Kidney (tissue), 14 donors: ENCODE measurements around the gene DAZAP1. TPM values are rescaled to one million over a fixed set of nuclear protein-coding genes. Genes with fewer than 3 reads are reported as not detected.

ENCODE experiments used
- DNase-seq, 5 donors: peaks; one replicate each; pipeline ENCODE4 v3.0.0-alpha.2; 2013 to 2020
- FAIRE-seq: peaks from 2 replicates; lab custom pipeline; 2012; peaks lifted over from hg19 to GRCh38; lab: Jason Lieb, UNC
- H3K27ac ChIP-seq, 2 donors: one replicate each; pipeline ENCODE4 v1.7.0; 2013; ENCODE audit warnings: low read depth in 2 of 2, low read length in 2 of 2, inconsistent platforms in 1 of 2
- H3K27me3 ChIP-seq: one replicate; pipeline ENCODE4 v1.7.1; 2013; ENCODE audit warnings: low read length, inconsistent platforms; ENCODE audit not compliant: control insufficient read depth, insufficient read depth
- H3K36me3 ChIP-seq, 3 donors: one replicate each; pipeline versions ENCODE4 v1.7.0 to v1.7.1; 2013; ENCODE audit warnings: low read length in 3 of 3, control low read depth in 1 of 3, inconsistent platforms in 1 of 3; ENCODE audit not compliant: insufficient read depth in 3 of 3, control insufficient read depth in 2 of 3
- H3K4me1 ChIP-seq, 3 donors: one replicate each; pipeline versions ENCODE4 v1.7.0 to v1.7.1; 2013; ENCODE audit warnings: low read length in 3 of 3, inconsistent platforms in 1 of 3, low read depth in 1 of 3; ENCODE audit not compliant: control insufficient read depth in 2 of 3, insufficient read depth in 2 of 3
- H3K4me3 ChIP-seq, 3 donors: one replicate each; pipeline versions ENCODE4 v1.7.0 to v1.8.1; 2013; ENCODE audit warnings: low read length in 3 of 3, control low read depth in 1 of 3, inconsistent platforms in 1 of 3
- H3K9ac ChIP-seq, 3 donors: one replicate each; pipeline versions ENCODE4 v1.7.0 to v1.7.1; 2013; ENCODE audit warnings: low read length in 3 of 3, control low read depth in 1 of 3, inconsistent platforms in 1 of 3
- H3K9me3 ChIP-seq, 3 donors: one replicate each; pipeline versions ENCODE4 v1.7.0 to v1.7.1; 2013; ENCODE audit warnings: low read length in 3 of 3, control low read depth in 1 of 3, inconsistent platforms in 1 of 3; ENCODE audit not compliant: control insufficient read depth in 2 of 3, insufficient read depth in 1 of 3
- CTCF ChIP-seq: IDR thresholded peaks from 3 replicates; pipeline ENCODE4 v1.5.1; 2012; ENCODE audit warnings: mild to moderate bottlenecking, moderate library complexity, borderline replicate concordance; ENCODE audit not compliant: insufficient read depth; ENCODE audit errors: extremely low read depth
- intact Hi-C: fragments of 100-400 bp; cut with DNase I; formaldehyde crosslinking; loops from one replicate; pipeline ENCODE4 v1.11.1; 2022
- polyA plus RNA-seq: library from polyadenylated mRNA; stranded (reverse); fragments of 350-450 nt; fragmentation: Illumina TruSeq; extraction: RNeasy Lipid Tissue Mini Kit (QIAGEN cat#74804); gene quantifications from one replicate; pipeline ENCODE4 v1.2.3, GENCODE V29; 2014; ENCODE audit warnings: low read depth, low replicate concordance; ENCODE audit not compliant: insufficient read depth
- total RNA-seq: library from RNA; stranded (reverse); fragmentation: NEBNext Ultra II Directional; extraction: Animal tissue kit (Norgen Biotek cat#: 25700); gene quantifications from one replicate; pipeline ENCODE4 v1.2.1, GENCODE V29; 2021
- donor health status: control.
- donor health status: control.
- donor health status: control.
- donor health status: control.
- donor health status: control.
- donor health status: DM: yes; HTN: yes; CAD: no.
- donor health status: Normal renal cell carcinoma (clear cell type).

Gene DAZAP1
- total and polyA plus RNA-seq, 2 donors from 2014 or later = 47.7 to 98.5 TPM

GRCh38 chr19:1428738-1429391 is 21.5 kb downstream of the DAZAP1 start:
- H3K27ac ChIP-seq = no peak overlapping the region
- no peak for DNase-seq
- H3K27me3 ChIP-seq = no peaks in the 10 kb centered on the region
- TF ChIP-seq CTCF = no peak
- peaks cover 0 to 29% (median 15%) of the 10 kb centered on the region in 3 donors for H3K36me3 ChIP-seq
- peaks cover 0 to 18% (median 11%) of the 10 kb centered on the region in 3 donors for H3K4me1 ChIP-seq
- H3K9me3 ChIP-seq = no peaks in the 10 kb centered on the region
- FAIRE-seq = no peak
- H3K9ac ChIP-seq = no peak overlapping the region
- intact Hi-C loops = no loop called here
- no peak overlapping the region for H3K4me3 ChIP-seq

GRCh38 chr19:1429750-1430149 is 22.4 kb downstream of the DAZAP1 start:
- Histone ChIP-seq H3K9ac (no peak overlapping the region), H3K4me1 (peaks cover 0 to 16% (median 8%) of the 10 kb centered on the region in 3 donors), H3K27me3 (no peaks in the 10 kb centered on the region), H3K4me3 (no peak overlapping the region), H3K9me3 (no peaks in the 10 kb centered on the region), H3K27ac (no peak overlapping the region), H3K36me3 (peaks cover 0 to 27% (median 15%) of the 10 kb centered on the region in 3 donors)
- FAIRE-seq (no peak), DNase-seq (peak in 1 of 5 donors; percentile 43)
- intact Hi-C loops = no loop called here
- TF ChIP-seq CTCF = no peak

GRCh38 chr19:1430246-1430645 is 22.9 kb downstream of the DAZAP1 start:
- Histone ChIP-seq H3K27ac (no peak overlapping the region), H3K9me3 (no peaks in the 10 kb centered on the region), H3K9ac (no peak overlapping the region), H3K27me3 (no peaks in the 10 kb centered on the region), H3K4me3 (no peak overlapping the region), H3K4me1 (peaks cover 0 to 11% (median 5%) of the 10 kb centered on the region in 3 donors), H3K36me3 (peaks cover 0 to 28% (median 12%) of the 10 kb centered on the region in 3 donors)
- FAIRE-seq (no peak), DNase-seq (peak in 3 of 5 donors; percentile 40 to 73 (median 60))
- intact Hi-C loops = no loop called here
- no peak for TF ChIP-seq CTCF
